Suppressor macrophage treated with lipopolysaccharide for 4 hours (primary cell): ENCODE data around the gene CPA4.

ENCODE experiments used
- DNase-seq: peaks from one replicate; pipeline ENCODE4 v3.0.0-alpha.2; 2020

Gene CPA4

DNA sequence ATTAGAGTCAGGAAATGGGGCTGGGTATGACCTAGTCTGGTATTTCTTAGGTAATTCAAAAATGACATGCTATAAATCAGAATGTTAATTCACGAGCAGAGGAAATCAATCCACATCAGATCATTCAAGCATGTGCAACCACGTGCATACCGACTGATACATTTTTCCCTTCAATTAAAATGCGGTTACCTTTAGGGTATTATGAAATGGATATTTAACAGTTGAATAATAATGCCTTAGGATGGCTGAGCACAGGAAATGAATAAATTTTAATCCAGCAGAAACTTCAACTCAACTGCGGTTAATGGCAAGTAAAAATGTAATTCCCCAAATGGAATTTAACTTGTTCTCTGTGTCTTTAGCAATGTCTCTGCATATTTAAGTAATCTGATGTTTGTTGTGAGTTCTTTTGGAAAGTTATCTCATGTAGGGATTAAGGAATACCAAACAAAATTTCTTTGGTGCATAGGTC, 17.1 kb upstream of the CPA4 start:
- no peak for DNase-seq

DNA sequence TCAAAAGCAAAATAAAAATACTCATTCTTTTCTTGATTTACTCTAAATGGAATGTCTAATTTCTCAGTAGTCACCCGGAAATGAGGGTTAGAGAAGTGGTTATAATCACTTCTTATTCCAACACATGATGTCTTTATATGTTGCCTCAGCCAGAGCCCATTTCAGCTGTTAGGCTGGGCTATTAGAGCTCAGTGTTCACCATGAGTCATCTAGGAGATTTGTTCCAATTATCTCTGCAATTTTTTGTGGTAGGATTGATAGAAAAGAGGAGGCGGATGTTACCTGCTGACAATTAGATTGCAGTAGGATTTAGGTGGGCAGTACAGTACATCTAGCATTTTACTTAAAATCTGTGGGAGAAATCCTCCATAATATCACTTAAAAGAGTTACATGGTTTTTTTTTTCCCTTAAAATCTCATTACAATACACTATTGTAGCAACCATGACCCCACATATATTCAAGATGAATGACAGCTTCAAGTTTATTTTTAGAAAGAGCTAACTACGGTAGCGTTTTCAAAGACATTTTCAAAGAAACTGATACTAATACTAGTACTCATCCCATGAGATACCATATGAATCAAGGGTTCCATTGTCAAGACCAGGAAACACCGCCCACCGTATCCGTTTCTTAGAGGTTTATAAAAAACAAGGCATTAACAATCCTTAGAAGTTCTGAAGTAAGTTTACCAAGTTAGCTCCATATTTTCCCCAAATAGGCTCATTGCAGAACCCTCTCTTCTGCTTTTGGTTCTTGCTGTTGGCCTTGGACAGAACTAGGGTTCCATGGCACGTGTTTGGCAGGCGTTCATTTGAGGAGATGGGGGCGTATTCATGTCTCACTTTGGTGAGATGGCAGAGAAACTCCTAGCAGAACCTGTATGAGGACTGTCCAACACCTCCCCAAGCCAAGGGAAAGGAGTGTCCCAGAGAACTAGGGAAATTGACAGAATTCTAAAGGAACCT, 15.9 kb upstream of the CPA4 start:
- DNase-seq = no peak

DNA sequence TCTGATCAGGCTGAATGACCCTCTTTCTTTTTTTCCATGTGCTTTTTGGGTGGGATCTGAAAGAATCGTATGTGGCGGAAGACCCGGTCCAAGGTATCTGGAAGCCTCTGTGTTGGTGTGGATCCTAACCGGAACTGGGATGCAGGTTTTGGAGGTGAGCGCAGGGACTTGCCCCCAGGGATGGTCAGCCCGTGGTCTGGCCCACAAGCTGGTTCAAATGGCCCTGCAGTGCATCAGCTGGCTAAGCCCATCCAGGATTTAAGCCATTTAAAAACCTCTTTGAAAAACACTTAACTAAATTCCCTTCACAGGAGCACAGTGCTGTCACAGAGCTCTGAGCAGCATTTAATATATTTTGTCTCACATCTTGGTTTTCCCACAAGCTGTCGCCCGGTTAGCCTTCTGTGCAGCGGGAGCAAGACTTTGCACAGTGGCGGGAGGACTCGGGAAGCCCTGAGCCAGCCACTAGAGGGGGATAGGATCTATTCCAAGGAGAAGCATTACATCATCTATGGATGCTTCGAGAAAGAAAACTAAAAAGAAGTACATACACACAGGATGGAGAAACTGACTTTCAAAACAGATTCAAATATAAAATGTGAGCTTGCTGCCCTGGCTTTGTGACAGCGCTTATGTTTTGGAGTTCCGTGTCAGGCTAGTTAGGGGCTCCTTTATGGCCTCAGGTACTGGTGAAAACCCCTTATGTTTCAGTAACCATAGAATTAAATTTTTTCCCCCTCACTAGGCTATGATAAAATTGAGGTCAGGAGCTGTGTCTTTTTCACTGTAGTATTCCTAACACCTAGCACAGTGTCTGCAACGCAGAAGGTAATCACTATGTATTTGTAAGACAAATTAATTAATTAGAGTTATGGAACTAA, 15.0 kb upstream of the CPA4 start:
- DNase-seq = peak; percentile 10

DNA sequence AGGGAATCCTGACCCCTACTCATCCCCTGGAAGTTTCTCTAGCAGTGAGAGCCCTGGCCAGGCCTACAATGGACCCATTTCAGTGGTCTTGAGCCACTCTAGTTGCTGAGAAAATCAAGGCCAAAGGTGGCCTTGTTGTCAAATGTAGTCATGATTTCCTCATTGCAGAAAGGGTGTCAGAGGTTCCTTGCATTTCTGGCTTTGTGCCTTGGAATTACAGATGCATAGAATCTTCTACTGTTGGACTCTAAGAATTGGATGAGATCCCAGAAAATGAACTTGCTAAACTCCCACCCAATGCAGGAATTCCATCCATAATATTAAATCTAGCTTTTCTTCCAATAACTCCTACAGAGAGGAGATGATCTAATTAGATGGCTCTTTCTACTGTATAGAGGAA, 14.1 kb upstream of the CPA4 start:
- DNase-seq = no peak

DNA sequence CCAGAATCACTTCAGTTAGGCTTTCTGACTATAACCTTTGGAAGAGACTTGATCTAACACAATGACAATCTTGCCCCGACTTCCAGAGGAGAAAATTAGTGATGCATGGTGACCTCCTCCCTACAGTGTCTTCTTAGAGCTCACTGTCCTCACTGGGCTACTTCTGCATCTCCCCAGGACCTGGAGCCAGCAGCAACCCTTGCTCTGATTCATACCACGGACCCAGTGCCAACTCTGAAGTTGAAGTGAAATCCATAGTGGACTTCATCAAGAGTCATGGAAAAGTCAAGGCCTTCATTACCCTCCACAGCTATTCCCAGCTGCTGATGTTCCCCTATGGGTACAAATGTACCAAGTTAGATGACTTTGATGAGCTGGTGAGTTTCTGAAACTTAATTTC, 13.7 kb upstream of the CPA4 start:
- no peak for DNase-seq

GRCh38 chr7:130279906-130280305, 13.1 kb upstream of the CPA4 start:
- no peak for DNase-seq

- DNase-seq = no peak
Observed at GRCh38 chr7:130281260-130281659, 11.7 kb upstream of the CPA4 start.

- DNase-seq = no peak
Observed at GRCh38 chr7:130286881-130287280, 6.1 kb upstream of the CPA4 start.

- no peak for DNase-seq
Observed at GRCh38 chr7:130288168-130288567, 4.8 kb upstream of the CPA4 start.

DNA sequence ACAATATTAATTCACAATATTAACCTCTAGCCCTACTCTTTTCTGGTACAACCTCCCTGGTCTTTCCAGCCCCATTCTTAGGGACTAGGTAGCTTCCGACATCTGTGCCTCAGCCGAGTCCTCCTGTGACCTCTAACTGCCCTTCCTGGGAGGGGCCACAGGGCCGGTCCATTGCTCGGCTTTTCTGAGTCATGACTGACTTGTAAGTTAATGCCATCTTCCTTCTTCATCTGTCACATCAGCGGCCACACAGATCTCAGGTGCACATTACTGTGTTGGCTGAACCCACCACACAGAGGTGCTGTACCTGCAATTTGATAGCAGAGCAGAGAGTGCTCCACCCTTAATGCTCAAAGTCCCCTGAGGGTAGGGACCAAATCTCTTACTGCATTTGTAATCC, 4.1 kb upstream of the CPA4 start:
- DNase-seq = no peak

- DNase-seq = no peak
Observed at GRCh38 chr7:130289478-130289877, 3.5 kb upstream of the CPA4 start.

- DNase-seq = no peak
Observed at GRCh38 chr7:130290745-130291144, 2.2 kb upstream of the CPA4 start.

GRCh38 chr7:130293521-130293920, 560 bp downstream of the CPA4 start:
- DNase-seq = no peak

- no peak for DNase-seq
Observed at GRCh38 chr7:130294314-130294713, 1.4 kb downstream of the CPA4 start.

GRCh38 chr7:130296221-130296951, 3.4 kb downstream of the CPA4 start:
- no peak for DNase-seq

DNA sequence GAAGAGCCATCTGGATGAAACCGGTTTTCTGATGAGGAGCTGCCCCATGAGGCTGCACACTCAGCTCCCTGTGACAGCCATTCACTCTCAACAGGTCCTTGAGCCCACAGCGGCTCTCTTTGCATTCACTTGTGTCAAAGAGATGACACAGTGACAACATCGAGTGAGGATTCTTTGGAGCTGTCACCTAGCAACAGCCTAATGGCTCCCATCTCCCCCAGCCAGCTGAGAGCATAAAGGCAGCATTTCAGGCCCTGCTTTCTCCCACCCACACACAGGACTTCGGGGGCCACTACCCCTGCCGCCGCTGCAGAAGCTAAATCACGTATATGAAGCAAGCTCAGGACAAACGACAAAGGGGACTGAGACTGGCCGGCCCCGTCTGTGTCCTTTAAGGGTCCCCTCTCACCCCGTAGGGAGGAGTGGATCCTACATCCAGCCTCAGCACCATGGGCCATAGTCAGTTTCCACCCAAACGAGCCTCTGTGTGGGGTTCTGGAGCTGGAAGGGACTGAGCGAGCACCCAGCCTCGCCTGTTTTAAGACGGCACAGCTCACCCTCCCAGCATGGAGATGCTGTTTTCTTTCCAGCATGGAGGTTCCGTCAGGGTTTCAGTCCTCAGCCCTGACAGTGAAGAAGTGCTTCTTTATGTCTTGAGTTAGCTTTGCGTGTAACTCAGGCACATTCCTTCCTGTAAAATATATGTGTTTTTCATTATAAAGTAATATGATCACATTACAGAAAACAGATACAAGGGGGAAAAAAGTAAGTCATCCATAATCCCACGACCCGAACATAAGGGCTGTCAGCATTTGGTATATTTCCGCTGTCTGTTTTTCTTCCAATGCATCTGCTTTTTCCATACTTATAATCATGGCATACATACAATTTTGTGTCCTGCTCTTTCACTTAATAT, 4.9 kb downstream of the CPA4 start:
- no peak for DNase-seq

- DNase-seq = no peak
Observed at GRCh38 chr7:130298544-130299326, 5.8 kb downstream of the CPA4 start.

DNA sequence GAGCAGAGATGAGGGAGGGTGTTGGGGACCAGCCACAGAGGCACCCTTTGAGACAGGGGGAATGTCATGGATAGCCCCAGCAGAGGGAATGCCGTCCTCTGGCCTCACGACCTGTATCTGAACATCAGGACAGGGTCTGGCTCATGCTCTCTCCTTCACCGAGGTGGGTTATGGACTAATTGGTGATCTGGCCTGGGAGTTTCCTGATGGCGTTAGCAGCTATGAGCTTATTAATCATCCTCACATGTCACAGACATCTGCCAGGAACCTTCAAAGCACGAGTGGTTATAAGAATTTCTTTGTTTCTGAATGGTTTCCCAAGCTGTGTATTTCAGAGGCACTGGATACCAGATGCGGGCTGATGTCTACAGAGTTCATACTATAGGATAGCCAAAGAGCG, 6.9 kb downstream of the CPA4 start:
- no peak for DNase-seq

- DNase-seq = no peak
Observed at GRCh38 chr7:130301501-130302020, 8.6 kb downstream of the CPA4 start.

DNA sequence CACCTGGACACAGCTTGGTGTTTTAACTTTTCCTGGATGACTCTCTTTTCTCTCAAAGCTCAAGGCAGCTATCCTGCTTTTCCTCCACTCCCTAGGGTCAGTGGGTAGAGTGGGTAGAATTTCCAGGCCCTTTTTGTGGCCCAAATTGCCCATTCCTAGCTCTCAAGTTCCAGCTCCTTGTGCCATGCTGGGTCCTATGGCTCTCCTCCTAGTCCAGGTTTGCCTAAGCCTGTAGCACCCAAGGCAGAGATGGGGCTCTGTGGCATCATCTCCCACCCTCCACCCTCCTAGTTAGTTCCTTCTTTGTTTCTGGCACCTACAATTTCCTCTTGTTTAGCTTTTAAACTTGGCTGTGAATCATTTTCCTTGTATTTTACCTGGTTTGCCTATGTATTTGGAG, 9.7 kb downstream of the CPA4 start:
- no peak for DNase-seq

- no peak for DNase-seq
Observed at GRCh38 chr7:130303127-130303526, 10.2 kb downstream of the CPA4 start.
